Ovary (tissue), 9 donors: Measurements from ENCODE around the gene SOX14. TPM values are rescaled to one million over a fixed set of nuclear protein-coding genes. Genes with fewer than 3 reads are reported as not detected.

Source experiments
- DNase-seq, 5 donors: peaks; one replicate each; pipeline ENCODE4 v3.0.0-alpha.2; 2019 to 2020
- H3K27ac ChIP-seq, 2 donors: fragments of 200-600 bp; one replicate each; pipeline versions ENCODE4 v1.5.1 to v1.8.0; 2019 to 2022
- H3K27me3 ChIP-seq: fragments of 200-600 bp; one replicate; pipeline ENCODE4 v1.8.0; 2022
- H3K36me3 ChIP-seq: fragments of 200-600 bp; sonication (generic); one replicate; pipeline ENCODE4 v1.5.1; 2019
- H3K4me1 ChIP-seq: one replicate; pipeline ENCODE4 v1.8.1; 2013; ENCODE audit warnings: mild to moderate bottlenecking, moderate library complexity; ENCODE audit not compliant: insufficient read depth
- H3K4me3 ChIP-seq: fragments of 200-600 bp; sonication (generic); one replicate; pipeline ENCODE4 v1.5.1; 2017
- H3K9me3 ChIP-seq, 2 donors: fragments of 200-600 bp in 1 of 2; sonication (generic) in 1 of 2; one replicate each; pipeline versions ENCODE4 v1.5.1 to v1.8.1; 2013 to 2019; ENCODE audit warnings: mild to moderate bottlenecking in 1 of 2, moderate library complexity in 1 of 2
- EP300 ChIP-seq: sonication (generic); formaldehyde crosslinking; IDR thresholded peaks from one replicate; pipeline ENCODE4 v1.6.1; 2017; ENCODE audit warnings: antibody characterized with exemption
- POLR2A ChIP-seq: fragments of 450-650 bp; IDR thresholded peaks from one replicate; pipeline ENCODE4 v1.6.1; 2017; ENCODE audit warnings: antibody characterized with exemption, mild to moderate bottlenecking, moderate library complexity
- WGBS, 3 donors: extraction: QIAGEN DNeasy Blood & Tissue Kit in 1 of 3; methylation state at CpG; one replicate each; pipeline versions ENCODE4 v1.1.5 to v1.1.7; 2013 to 2017; 5-methylcytosine and 5-hydroxymethylcytosine counted together
- intact Hi-C, 4 donors: fragments of 100-400 bp; cut with DNase I; formaldehyde crosslinking; loops; one replicate each; pipeline versions ENCODE4 v1.11.0 to v1.15.1; 2022 to 2023
- polyA plus RNA-seq, 2 donors: library from polyadenylated mRNA; stranded (reverse); fragments of 200-250 nt in 1 of 2; fragments of 350-450 nt in 1 of 2; fragmentation: Illumina TruSeq in 1 of 2; extraction: RNeasy Lipid Tissue Mini Kit (QIAGEN cat#74804) in 1 of 2; gene quantifications; one replicate each; pipeline ENCODE4 v1.2.3, GENCODE V29; 2013 to 2014
- total RNA-seq, 7 donors: library from RNA; depleted of rRNA in 2 of 7; stranded (reverse); fragments of >200 nt in 2 of 7; fragmentation: NEBNext Ultra II Directional in 3 of 7; extraction: Animal tissue kit (Norgen Biotek cat#: 25700) in 3 of 7; gene quantifications; one replicate each; pipeline versions ENCODE4 v1.1.0 to v1.2.4, GENCODE V29; 2016 to 2023
- TF ChIP-seq, protein P1 (sequence below), 3 donors: fragments of 450-650 bp in 2 of 3; fragments of 200-600 bp in 1 of 3; IDR thresholded peaks; one replicate each; pipeline versions ENCODE4 v1.5.1 to v1.8.0; 2016 to 2022; ENCODE audit warnings: antibody characterized with exemption in 3 of 3, mild to moderate bottlenecking in 1 of 3
- donor health status: DM: no; HTN: no; CAD: no; lungs with moderate emphysema.
- donor health status: DM: no; HTN: no; CAD: no.
- donor health status: Bipolar disorder and iron deficiency.
- donor health status: DM: yes; HTN: yes; CAD: no.
- donor health status: DM: no; HTN: no; CAD: no.
- donor health status: DM: yes; HTN: yes; CAD: no.

The SOX14 gene
- total and polyA plus RNA-seq, 9 donors: not detected

- H3K27me3 ChIP-seq: no peaks in the 10 kb centered on the region
- peaks cover 4% of the 10 kb centered on the region for H3K4me1 ChIP-seq
- H3K27ac ChIP-seq: no peak overlapping the region
- H3K4me3 ChIP-seq: no peak overlapping the region
- intact Hi-C loops: no loop called here
- H3K36me3 ChIP-seq: no peaks in the 10 kb centered on the region
- H3K9me3 ChIP-seq: no peaks in the 10 kb centered on the region
- TF ChIP-seq POLR2A (no peak), EP300 (no peak)
- TF ChIP-seq, protein P1, sequence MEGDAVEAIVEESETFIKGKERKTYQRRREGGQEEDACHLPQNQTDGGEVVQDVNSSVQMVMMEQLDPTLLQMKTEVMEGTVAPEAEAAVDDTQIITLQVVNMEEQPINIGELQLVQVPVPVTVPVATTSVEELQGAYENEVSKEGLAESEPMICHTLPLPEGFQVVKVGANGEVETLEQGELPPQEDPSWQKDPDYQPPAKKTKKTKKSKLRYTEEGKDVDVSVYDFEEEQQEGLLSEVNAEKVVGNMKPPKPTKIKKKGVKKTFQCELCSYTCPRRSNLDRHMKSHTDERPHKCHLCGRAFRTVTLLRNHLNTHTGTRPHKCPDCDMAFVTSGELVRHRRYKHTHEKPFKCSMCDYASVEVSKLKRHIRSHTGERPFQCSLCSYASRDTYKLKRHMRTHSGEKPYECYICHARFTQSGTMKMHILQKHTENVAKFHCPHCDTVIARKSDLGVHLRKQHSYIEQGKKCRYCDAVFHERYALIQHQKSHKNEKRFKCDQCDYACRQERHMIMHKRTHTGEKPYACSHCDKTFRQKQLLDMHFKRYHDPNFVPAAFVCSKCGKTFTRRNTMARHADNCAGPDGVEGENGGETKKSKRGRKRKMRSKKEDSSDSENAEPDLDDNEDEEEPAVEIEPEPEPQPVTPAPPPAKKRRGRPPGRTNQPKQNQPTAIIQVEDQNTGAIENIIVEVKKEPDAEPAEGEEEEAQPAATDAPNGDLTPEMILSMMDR (IDR thresholded peaks at IDR 0.05): no peak
- 5 to 9% (median 7%) methylated on average over 21 of the region's 21 CpGs for WGBS, 3 donors
- DNase-seq: no peak
These were observed 2.1 kb downstream of the SOX14 start for GRCh38 chr3:137766041-137766875.

- Histone ChIP-seq H3K9me3 (no peaks in the 10 kb centered on the region), H3K4me3 (no peak overlapping the region), H3K27me3 (no peaks in the 10 kb centered on the region), H3K27ac (no peak overlapping the region), H3K4me1 (peaks cover 6% of the 10 kb centered on the region), H3K36me3 (no peaks in the 10 kb centered on the region)
- DNase-seq: no peak
- intact Hi-C loops: no loop called here
- no peak for TF ChIP-seq EP300
- TF ChIP-seq POLR2A: no peak
- TF ChIP-seq, protein P1 (IDR thresholded peaks at IDR 0.05): no peak
- 3 to 5% (median 4%) methylated on average over 22 of the region's 22 CpGs for WGBS, 3 donors
These were observed 2.9 kb downstream of the SOX14 start for GRCh38 chr3:137766876-137767537.

GRCh38 chr3:137767538-137768360, 3.6 kb downstream of the SOX14 start:
- Histone ChIP-seq H3K4me3 (no peak overlapping the region), H3K9me3 (no peaks in the 10 kb centered on the region), H3K27ac (no peak overlapping the region), H3K27me3 (no peaks in the 10 kb centered on the region), H3K4me1 (peaks cover 6% of the 10 kb centered on the region), H3K36me3 (no peaks in the 10 kb centered on the region)
- WGBS, 3 donors: 2 to 3% (median 3%) methylated on average over 36 of the region's 36 CpGs
- TF ChIP-seq POLR2A: no peak
- TF ChIP-seq, protein P1 (IDR thresholded peaks at IDR 0.05): no peak
- no peak for TF ChIP-seq EP300
- intact Hi-C loops: no loop called here
- no peak for DNase-seq
